NCI-H526 treated with DMSO at 0.1 percent for 48 hours (cell line): ENCODE measurements around the gene DENND5B.
"Not testable (repeated sequence)": the region's sequence is repeated elsewhere in the genome, so short reads cannot be mapped to it uniquely, and the experiment has no call there.

ENCODE experiments used
- DNase-seq: peaks from one replicate; lab custom pipeline; 2025; lab: John Stamatoyannopoulos, UW

The DENND5B gene

DNA sequence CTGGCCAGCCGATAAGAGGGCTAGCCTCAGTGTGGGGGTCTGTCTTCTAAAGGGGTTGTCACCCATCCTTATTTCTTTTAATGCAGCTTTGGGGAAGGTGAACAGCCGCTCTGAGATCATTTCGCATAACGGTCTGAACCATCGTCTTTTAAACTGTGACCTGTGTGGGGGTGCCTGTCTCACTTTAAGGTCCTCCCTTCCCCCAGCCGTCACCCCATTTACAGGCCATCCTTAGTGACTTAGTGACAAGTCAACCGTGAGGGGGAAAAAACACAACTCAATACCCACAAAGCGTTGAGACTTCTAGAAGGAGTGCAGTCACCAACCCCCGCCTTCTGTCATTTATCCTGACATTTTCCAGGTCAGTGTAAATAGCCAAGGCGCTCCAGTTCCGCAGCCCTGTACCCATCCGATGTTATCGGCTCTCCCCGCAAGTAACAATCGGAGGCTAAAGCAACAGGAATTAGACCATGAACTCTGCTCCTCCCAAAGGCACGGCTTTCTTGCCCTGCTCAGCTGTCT lies 505 bp upstream of the DENND5B start:
- no peak for DNase-seq

DNA sequence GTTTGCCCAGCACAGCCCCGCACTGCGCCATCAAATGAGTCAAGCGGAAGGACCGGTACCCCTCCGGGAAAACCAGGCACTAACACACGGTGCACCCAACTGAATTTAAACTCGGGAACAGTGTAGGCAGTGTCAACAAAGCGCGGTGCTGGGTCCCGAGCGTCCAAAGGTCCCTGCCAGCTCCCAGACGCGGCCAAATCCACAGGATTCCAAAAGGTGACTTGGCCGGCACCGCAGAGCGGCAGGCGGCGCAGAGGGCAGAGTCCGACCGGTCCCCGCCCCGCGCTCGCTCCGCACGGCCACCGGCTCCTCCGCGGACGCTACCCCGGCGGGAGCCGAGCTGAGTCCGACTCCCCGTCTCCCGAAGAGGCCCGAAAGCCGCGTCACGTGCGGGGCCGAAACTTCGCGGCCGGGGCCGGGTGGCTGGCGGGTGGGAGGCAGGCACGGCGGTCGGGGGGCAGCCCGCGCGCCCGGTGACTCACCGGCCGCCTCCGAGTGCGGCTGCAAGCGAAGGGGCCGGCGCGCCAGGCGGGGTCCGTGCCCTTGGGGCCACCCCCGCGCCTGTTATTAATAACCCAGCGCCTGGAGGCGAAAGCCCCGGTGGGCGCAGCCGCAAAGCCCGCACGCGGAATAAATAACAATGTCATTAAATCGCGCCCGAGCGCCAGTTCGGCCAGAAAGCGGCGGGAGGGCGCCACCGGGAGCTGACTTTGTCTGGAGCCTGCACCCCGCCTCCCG lies 863 bp downstream of the DENND5B start:
- DNase-seq: peak; percentile 53

DNA sequence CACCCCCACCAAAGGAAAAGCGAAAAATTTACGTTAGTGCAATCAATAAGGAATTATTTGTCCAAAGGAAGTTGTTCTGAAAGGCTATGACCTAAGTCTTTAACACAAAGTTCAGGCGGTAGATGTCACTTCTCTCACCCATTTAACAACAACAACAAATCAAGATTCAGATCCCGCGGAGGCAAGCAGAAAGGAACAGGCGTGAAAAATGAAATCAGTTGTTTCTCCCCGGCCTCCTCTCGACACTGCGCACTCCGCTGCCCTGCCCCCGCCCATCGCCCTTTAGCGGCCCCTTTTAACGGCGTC lies 1.4 kb downstream of the DENND5B start:
- no peak for DNase-seq

DNA sequence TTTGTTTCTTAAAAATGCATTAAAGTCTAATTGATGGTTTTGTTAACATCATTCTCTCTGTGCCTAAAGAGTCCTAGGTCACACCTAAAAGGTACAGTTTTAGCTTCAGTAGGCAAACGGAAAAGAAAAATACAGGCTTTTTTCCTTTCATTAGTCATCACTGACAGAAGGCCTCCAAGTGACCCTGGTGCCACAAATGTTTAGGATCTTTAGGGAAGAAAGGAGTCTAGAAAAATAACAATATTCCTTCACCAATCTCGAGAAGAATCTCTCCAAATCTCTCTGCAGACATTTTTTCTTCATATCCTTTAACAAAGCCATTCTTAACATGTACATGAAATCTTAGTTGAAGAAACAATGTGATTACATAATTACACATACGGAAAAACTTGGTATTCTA lies 2.0 kb downstream of the DENND5B start:
- no peak for DNase-seq

DNA sequence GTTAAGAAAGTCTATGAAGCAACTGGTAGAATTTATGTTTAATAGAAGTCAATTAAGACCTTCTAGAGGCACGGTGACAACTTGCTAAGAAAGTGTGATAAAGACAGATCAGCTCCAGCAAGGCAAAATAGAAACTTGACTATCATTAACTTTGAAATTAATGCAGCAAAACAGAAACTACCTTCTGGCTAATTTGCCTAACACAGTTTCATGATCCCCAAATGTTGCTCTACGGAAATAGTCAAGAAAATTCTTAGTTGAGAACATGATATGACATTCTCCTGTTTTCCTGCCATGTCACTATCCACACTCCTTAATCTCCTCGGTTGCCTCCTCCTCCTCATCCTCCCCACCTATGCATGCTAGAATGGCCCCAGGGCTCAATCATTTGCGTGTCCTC lies 4.2 kb downstream of the DENND5B start:
- DNase-seq: no peak

DNA sequence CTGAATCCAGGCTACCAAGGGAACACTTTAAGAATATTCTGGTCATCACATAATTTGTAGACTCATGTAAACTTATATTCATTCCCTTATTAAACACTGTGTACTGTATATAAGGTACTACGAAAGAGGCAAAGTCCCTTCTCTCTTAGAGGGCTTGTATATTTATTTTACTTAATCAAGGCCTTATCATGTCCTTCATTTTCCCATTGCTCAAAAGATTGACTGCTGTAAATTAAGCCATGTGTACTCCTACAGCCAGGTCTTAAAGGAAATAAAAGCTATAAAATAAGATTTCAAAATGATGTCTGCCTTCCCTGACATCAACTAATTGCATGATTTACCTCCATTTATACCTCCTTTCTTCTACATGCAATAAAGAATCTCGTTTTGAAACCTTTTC lies 5.0 kb downstream of the DENND5B start:
- no peak for DNase-seq

DNA sequence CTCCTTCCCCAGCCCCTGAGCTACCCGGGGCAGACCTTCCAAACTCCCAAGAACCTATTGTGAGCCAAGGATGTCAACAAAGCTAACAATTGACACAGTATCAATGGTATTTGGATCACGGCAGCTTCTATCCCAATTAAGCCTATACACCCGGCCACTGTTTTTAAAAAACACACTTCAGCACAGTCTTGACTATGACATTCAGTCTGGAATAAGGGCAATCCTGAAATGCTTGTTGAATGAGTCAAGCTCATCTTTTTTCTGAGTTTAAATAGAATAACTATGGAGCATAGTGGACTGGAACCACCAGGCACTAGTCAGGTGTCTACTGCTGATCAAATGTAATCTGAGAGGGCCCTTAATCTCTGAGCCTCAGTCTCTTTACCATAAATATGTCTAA lies 5.7 kb downstream of the DENND5B start:
- DNase-seq: no peak

DNA sequence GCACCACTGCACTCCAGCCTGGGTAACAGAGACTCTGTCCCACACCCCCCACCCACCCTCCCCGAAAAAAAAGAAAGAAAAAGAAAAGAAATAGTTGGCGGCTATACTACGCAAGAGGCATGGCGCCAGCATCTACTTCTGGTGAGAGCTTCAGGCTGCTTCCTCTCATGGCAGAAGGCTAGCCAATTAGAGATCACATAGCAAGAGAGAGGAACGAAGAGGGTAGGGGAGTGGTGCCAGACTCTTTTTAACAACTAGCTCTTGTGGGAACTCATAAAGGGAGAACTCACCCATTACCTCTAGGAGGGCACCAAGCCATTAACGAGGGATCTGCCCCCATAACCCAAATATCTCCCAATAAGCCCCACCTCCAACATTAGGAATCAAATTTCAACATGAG lies 6.2 kb downstream of the DENND5B start:
- DNase-seq: no peak

DNA sequence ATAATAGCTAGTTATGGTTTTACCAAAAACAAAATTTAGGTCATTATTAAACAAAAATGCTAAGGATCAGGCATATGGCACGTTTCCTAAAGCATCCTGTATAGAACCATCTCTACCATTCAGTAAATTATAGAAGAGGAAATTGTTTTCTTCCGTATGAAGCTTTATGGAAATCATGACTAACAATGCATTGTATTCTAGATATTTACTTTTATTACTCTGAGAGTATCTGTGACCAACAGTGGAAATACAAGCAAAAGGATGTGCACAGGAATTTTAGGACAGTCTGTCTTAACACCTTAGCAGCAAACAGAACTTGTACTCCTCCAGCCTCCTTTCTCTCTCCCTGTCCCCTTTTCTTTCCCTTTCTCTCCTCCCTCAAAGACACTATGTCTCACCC lies 7.1 kb downstream of the DENND5B start:
- no peak for DNase-seq

DNA sequence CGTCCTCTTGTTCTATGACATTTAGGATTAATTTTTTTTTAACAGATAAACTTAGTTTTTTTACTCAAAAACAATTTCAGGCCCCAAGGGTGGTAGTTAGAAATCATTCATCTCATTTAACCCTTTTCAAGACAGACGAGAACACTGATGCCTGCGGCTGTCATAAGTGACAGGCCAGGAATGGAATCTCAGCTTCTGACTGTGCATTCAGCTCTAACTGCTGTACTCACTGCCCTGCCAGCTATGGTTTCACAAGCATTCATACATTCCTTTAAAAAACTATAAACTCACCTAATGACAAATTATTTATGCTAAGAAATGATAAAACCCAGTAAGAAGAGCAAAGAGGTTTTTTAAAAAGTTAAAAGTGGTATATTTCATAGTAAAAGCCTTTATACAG lies 8.8 kb downstream of the DENND5B start:
- DNase-seq: no peak

DNA sequence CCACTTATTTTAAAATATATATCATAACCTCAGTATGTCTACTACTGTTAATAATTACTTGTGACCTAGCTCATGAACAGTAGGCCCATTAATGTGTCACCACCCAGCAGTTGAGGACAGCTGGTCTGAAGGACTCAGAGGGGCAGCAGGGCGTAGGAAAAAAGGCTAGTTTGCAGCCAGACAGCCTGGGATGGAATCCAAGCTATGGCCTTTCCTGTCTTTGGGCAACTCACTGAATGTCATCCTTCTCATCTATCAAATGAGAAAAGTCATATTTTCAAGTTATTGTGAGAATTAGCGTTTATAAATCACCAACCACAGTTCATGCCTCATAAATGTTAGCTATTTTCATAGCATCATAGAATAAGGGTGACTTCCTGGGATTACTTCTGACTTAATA lies 12.3 kb downstream of the DENND5B start:
- no peak for DNase-seq

DNA sequence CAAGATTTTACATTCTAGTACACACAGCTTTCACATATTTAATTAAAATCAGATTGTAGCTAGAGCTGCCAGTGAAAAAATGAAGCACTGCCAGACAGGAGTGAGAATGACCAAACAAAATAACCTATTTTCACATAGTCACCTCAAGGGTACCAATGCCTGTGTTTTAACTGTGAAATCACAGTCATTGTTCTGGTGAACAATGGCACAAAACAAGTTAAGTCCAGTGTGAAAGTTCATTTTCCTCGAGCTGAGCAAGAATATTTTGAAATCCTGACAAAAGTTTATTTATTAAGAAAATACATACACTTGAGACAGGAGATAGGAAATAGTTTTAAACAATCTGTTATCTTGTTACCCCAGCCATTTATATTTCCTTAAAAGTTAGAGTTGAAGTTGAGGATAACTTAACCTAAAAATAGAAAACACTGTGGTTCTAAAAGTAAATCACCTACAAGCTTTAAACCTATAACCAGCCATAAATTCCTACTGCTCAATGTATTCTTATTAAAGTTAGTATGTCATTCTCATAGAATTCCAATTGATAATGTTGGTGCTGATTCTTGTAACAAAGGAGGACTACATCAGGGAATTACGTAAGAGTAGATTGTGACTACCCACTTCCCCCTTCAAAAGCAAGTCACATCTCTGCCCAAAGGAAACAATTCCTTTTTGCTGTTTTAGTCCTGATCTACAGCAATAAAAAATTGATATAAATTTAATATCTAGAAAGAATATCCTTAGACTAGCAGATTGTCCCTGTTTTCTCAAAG lies 15.9 kb downstream of the DENND5B start:
- DNase-seq: no peak

DNA sequence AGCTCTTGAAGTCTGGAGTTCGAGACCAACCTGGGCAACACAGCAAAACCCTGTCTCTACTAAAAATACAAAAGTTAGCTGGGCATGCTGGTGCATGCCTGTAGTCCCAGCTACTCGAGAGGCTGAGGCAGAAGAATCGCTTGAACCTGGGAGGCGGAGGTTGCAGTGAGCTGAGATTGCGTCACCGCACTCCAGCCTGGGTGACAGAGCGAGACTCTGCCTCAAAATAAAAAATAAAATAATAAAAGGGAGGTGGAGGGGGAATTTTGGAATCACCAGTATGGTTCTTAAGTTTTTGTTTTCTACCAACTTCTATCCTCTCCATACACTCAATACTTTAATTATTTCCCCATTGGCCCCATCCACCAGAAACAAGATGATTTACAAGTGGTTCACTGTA lies 16.6 kb downstream of the DENND5B start:
- DNase-seq: not testable (repeated sequence)

DNA sequence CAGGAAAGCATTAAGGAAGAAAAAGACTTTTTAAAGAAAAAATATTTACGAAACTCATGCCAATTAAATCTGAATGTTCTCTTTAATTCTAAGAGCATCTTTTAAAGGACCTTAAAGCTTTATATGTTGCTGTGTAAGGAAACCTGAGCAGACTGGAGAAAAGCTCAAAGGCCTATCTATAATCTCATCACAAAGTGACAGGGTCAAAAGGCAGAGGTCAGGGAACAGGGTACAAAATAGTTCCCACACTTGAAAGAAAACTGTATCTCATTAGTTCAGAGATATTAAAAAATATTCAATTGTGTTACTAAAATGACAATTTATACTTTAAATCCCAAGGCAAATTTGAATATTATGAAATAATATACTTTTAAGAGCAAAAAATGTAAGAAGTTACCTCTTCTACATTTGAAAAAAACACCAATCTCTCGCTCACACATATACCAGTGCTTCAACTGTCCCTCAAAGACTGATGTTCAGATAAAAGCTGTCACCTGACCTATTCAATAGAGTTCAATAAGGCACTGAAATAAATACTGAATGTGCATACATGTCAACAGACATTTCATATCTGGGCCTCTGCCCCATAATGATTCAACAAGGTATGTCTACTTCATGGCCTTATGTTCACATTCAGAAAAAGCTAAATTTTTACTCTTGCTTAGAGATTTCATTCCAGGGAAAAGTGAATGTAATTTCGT lies 17.9 kb downstream of the DENND5B start:
- no peak for DNase-seq

DNA sequence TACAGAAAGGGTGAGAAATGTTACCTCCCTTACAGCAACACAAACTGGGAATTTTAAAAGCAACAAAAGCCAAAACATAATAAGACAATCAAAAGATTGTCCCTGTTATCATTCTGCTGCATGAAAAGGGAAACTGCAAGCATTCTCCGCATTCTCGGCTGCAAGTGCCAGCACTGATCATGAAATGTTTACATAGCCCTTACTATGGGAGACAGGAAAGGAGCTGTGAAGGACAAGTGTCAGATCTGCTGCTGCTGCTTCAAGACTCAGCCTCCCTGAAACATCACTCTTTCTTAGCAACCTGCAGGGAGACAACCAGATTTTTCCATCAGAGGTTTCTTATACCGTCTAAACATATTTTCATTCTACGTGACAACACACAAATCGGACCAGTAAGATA lies 20.1 kb downstream of the DENND5B start:
- no peak for DNase-seq

DNA sequence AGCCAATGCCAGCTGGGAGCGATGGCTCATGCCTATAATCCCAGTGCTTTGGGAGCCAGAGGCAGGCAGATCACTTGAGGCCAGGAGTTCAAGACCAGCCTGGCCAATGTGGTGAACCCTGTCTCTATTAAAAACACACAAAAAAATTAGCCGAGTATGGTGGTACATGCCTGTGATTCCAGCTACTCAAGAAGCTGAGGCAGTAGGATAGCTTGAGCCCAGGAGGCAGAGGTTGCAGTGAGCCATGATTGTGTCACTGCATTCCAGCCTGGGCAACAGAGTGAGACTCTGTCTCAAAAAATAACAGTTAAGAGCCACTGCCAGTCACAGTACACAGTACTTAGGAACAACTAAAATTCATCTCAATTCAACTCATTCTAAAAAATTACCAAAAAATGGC lies 21.4 kb downstream of the DENND5B start:
- not testable (repeated sequence) for DNase-seq

DNA sequence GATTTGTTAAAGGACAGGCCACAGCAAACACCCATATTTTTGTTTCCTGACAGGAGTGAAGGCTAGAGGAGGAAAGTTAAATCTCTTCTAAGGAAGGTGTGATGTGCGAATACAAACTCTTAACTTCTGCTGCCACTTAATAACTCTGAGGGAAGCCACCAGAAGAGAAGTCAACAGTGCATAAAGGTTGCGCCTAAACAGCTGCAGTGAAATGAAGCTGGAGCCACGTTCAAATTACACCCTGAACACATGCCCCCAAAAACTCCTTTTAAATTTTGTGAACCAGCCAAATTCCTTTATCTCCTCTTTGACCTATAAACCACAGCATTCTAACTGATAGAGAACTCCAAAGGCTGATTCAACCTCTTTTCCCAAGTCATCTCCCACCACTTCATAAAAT lies 22.4 kb downstream of the DENND5B start:
- DNase-seq: no peak

DNA sequence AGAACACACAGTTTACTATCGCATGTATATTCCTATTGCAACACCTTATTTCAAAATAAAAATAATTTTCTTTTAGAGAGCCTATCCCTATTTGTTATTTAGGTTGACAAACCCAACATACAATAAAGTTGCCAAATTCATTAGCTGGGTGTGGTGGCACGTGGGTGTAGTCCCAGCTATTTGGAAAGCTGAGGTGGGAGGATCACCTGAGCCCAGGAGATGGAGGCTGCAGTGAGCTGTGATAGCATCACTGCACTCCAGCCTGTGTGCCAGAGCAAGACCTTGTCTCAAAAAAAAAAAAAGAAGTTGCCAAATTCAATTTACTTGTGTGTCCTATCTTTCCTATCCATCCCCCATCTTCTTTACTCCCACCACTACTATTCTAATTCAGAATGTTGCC lies 23.9 kb downstream of the DENND5B start:
- no peak for DNase-seq

DNA sequence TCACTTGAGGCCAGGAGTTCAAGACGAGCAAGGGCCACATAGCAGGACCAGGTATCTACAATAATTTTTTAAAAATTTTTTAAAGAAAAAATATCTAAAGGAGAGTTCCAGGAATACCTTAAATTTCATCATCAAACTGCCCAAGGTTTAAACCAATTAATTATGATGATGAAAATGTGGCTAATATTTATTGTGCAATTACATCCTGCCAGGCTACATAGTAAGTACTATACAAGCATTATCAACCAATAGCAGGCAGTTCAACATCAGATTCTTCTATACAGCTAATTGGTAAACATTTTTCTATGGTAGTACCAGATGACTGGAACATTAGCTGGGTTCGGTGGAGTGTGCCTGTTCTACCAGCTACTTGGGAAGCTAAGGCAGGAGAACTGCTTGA lies 24.4 kb downstream of the DENND5B start:
- no peak for DNase-seq

DNA sequence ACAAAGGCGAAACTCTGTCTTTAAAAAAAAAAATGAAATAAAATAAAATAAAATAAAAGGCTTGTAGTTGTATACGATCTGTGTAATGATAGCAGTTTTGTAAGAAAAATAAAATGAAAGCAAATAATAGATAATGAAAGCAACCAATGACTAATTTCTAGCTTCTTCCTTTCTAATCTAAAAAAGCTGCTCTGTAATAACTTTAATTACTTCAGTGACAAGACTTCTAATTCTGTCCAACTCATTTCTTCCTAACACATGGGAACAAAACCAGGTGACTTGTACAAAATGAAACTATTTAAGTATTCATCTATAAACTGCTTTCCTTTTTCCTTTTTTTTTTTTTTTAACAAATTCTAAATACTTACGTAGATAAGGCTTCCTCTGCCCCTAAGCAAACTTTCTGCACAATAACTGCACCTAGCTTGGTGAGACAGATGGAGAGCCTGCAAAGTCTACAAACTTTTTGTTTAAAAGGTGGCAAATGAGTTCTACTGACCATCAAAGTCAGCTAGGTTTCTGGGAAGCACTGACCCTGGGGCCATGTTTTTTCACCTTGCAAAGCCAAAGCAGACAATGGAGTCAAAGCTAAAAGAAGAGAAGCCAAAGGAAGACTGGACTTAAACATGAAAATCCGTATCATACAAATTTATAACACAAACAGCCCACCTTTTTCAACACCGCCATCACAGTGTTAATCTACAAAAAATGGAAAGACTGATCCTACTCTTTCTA lies 28.2 kb downstream of the DENND5B start:
- no peak for DNase-seq

DNA sequence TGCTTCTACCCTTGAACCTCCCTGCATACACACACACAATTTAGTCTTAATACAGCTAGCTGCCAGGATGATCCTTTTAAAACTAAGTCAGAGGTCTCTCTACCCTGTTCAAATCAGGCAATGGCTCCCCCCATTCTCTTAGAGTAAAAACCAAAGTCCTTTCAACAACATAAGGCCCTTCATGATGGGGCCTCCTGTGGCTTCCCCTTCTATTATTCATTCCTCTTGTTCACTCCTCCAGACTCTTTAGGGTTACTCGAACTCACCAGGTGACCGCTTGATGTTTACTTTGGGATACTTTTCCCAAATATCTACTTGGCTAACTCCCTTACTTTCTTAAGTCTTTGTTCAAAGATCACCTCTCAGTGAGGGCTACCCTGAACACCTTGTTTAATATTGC lies 30.4 kb downstream of the DENND5B start:
- no peak for DNase-seq

DNA sequence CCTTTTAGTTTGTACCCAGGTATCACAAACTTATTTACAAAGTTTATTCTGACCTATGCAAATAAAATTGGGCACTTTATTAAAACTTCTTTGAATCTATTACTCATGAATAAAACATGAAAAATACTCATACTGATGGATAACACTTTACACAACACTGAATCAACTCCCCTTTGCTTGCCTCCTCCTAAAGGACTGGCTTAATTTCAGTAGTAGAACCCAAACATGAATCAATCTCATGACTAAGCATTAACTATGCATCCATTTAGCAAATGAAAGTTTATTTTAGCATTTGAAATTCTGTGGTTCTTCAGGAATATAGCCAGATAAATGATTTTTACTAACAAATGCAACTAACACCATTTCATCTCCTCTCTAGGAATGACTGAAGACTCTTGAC lies 32.4 kb downstream of the DENND5B start:
- DNase-seq: no peak
